NCI-H446 treated with DMSO at 0.1 percent for 48 hours (cell line): ENCODE measurements around the gene NF1.

ENCODE experiments used
- DNase-seq: peaks from one replicate; lab custom pipeline; 2025; lab: John Stamatoyannopoulos, UW

NF1 gene

DNA sequence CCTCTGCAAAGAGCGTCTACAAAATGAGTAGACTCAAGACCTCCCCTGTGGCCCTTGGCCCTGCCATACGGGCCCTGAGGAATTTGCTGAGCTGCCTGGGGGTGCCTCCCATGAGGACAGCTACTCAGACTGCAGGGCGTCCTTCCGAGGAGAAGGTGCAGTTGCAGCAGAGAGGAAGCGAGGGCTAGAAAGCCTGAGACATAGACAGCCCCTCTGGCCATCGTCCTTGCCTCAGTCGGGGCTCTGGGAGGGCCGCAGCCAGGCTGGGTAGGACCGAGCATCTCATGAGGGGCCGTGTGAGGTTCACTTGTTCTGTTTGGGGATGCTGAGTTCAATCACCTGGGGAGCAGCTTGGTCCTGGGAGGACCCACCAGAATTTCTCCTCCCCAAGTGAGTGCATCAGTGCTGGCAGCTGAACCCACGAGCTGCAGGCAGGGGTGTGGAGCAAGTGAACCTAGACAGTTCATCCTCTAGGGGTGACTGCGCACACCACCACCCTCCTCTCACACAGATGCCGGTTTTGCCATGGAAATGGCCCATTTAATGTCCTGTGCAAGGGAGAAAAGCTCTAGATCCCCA is 317.0 kb downstream of the NF1 start:
- no peak for DNase-seq

DNA sequence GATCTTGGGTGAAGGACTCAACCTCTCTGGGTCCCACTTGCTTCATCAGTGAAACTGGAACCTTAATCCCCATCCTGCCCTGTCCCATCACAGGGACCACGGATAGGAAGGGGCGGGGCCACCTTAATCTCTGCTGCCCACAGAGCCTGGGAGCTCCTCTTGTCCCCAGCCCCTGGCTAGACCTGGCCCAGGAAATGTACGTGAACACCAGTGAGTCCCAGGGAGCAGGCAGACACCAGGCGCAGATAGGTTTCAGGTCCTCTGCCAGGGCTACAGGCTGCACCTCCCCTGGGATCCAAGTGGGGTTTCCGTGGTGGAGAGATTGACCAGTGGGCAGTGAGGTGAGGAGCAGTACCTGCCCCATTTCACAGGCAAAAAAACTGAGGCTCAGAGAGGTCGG is 317.7 kb downstream of the NF1 start:
- no peak for DNase-seq

DNA sequence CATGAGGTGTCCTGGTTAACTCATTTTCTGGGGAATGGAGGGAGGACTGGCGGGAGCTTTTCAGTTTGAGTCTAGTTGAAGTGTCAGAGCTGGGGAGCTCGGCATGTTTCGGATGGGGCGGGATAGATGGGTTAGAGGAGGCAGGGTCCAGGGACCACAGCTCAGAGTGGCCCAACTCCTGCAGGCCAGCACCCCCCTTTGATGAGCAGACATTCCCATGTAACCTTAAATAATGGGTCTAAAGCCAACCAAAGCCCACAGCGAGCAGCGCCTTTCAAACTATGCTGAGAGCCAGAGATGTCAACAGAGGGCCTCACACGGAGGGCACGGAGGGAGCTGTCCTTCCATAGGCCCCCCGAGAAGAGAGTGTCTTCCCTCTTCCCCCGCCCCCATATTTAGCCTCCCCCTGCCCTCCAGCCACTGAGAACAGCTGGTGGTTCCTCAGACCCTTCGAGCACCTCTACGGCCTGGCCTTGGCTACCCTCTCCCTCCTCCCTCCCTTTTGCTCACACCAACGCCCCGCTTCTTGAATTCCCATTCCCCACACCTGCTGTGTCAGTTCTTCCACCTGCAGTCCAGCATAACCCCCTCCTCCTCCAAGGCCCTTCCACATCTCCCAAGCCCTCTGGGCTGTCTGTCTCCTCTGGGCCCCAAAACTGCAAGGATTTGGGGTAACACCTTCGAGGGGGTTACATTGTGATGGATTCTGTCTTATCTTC is 318.5 kb downstream of the NF1 start:
- no peak for DNase-seq

DNA sequence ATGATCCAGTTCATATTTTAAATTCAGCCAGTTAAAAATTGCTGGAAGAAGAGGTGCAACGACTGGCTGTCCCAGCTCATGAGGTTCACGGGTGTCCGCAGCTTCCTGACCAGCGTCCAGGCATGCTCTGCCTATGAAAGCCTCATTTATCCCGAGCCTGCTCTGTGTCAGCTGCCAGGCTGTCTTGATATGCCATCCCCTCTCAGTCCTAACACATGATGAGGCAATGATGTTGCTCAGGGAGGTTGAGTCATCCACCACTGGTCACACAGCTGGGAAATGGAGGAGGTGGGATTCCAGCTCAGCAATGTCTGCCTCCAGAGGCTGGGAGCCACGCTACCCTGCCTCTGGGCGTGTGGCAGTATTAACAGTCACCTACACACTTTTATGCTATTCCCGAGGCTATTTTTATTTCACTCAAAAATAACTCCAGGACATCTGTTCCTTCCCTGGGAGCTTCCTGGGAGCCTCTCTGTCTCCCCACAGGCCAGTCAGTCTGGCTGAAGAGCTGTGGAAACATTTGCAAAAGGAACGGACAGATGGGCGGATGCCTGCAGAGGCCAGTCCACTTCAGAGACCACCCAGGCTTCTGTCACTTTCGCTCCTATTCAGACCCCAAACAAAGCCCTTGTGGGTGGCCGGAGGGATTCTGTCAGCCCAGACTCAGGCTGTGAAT is 319.2 kb downstream of the NF1 start:
- DNase-seq = no peak

DNA sequence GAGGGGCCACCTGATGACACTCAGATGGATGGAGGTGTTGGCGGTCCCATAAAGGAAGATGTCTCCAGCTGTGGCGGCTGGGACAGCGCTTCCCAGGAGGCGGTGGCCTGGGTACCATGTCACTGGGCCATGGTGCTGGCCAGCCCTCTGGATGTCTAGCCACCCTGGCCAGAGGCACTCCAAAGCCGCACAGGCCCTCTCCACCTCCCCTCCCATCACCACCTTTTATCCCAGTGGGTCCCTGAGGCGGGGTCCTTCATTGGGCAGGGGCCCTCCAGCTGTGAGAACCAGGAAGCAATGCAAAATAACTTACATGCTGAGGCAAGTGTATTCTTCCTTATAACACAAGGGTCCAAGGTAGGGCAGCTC is 319.8 kb downstream of the NF1 start:
- no peak for DNase-seq

DNA sequence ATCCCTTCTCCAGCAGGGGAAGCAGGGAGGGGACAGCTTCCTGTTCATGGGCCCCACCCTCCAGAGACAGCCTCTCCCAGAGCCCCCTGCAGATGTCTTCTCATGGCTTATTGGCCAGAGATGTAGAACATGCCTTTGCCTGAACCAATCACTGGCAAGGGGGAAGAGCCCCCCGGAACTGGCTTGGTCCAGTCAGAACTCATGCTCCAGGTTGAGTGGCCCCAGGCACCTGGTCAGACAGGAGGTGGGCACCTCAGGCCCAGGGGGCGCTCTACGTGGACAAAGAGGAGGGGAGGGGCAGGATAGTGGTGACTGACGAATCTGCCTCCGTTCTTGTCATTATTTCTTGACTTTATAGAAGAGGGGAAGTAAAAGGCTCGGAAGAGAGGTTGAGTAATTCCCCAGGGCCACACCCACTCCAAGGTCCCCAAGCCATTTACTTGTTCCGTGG is 320.3 kb downstream of the NF1 start:
- DNase-seq = no peak

DNA sequence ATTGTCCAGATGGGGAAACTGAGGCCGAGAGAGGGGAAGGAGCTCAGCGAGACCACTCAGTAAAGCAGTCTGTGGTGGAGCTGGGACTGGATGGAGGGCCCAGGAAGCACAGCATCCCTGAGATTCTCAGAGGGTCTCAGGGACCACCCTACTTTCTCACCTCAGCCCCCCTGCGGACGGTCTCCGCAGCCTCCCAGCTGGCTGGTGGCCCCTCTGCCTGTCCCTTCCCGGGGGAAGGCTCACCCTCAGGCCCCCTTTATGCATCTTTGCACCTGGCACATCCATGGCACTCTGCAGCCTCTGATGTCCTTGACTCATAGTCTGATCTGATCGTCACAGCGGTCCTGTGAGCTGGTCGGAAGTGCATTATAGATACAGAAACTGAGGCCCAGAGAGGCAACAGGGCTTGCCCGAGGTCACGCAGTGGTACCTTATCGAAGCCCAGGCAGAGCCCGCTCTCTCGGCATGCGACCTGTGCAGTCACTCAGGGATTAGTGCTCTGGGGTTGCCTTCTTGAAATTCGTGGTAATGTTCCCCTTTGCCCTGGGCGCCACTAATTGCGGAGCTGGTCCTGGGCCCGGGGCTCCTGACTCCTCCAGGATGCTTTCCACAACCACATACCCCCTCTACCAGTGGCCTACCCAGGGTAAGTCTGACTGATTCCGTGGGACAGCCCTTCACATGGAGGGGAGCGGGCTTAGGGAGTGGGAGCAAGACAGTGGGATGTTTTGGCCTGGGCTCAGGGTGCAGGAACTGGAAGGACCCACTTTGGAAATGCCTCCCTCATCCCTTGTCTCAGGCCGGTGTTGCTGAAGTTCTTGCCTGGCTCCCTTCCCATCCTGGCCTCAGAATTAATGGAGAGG is 321.1 kb downstream of the NF1 start:
- DNase-seq = no peak

DNA sequence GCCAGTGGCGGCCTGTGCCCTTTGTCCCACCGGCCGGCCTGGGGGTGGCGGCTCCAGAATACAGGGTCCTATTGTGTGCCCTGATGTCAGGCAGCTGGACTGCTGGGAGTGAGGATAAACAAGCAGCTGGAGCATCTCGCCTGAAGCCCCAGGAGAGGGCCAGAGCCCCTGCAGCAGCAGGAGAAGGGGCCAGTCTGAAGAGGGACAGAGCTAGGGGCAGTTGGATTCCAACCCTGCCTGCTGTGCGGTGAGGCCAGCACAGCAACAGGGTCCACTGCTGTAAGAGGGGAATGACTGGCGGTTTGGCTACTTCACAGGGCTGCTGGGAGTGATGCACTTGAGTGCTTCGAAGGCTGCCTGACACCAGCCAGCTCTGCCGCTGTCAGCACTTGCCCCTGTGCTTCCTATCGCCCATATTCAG is 321.7 kb downstream of the NF1 start:
- no peak for DNase-seq

DNA sequence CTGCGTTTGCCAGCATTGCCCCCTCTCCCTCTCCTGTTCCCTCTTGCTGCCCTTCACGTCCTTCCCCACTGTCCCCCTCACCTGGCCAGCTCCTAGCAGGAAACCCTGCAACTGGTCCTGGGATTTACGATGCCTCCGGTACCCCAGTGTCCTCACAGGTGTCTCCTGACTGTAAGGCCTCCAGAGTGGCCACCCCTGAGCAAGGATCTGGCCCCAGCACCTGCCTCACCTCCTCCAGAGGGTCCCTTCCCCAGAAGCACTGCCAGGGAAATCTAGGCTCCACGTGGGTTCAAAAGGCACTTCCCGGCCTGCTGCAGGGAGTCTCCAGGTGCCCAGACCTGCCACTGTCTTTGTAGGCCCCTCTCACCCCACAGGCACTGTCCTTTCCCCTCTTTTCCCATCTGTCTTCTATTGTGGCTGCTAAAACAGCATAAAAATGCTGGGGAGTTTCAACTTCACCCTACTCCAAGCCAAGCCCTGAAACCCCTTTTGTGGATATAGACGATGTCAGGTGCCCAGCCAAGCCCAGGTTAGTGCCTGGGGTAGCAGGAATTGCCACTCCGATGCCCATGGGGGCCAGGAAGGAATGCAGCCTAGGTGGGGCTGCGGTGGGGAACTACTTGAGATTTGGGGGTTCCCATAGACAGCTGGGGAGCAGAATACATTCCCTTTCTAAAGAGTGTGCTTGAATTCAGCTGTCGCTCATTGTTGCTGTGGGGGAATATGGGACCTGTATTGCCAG is 322.4 kb downstream of the NF1 start:
- DNase-seq = no peak

DNA sequence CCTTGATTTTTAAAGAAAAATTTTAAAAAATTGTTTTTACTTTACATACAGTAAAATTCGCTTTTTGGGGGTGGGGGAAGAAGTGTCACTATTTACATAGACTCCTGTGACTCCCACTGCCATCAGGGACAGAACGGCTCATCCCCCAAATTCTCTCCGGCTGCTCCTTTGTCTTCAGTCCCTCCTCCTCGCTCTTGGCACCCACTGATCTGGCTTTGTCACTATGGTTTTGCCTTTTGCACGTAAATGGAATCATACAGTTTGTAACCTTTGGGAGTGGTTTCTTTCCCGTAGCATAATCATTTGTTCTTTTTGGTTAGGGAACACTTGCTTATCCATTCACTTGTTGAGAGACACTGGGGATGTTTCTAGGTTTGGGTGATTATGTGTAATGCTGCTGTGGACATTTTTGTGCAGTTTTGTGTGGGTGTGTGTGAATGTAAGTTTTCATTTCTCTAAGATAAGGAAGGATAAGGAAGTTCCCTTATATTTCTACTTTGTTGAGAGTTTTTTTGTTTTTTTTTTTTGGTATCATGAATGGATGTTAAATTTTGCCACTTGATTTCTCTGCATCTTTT is 324.1 kb downstream of the NF1 start:
- no peak for DNase-seq

DNA sequence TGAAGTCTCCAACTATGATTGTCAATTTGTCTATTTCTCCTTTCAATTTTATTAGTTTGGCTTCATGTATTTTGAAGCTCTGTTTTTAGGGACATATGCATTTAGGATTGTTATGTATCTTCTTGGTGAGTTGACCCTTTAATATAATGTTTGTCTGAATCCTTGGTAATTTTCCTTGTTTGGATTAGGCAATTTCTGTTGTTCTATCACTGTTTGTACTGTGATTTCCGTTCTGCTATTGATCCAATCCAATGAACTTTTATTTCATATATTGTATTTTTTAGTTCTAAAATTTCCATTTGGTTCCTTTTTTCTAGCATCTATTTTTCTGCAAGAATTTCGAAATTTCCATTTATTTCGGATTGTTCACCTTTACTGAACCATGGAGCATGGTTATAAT is 327.7 kb downstream of the NF1 start:
- no peak for DNase-seq

DNA sequence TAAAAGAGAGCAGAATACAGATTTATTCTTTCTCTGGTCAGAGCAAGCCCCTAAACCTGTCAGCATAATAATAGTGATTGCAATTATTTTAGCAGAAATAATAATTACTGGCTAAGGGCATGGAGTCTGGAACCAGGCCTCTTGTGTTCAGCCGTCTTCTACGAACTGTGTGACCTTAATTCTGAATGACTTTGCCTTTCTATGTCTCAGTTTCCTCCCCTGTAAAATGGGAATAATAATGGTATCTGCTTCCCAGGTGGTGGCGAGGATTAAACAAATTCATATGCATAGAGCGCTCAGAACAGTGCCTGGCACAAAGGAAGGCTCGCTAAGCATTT is 330.1 kb downstream of the NF1 start:
- DNase-seq = no peak

DNA sequence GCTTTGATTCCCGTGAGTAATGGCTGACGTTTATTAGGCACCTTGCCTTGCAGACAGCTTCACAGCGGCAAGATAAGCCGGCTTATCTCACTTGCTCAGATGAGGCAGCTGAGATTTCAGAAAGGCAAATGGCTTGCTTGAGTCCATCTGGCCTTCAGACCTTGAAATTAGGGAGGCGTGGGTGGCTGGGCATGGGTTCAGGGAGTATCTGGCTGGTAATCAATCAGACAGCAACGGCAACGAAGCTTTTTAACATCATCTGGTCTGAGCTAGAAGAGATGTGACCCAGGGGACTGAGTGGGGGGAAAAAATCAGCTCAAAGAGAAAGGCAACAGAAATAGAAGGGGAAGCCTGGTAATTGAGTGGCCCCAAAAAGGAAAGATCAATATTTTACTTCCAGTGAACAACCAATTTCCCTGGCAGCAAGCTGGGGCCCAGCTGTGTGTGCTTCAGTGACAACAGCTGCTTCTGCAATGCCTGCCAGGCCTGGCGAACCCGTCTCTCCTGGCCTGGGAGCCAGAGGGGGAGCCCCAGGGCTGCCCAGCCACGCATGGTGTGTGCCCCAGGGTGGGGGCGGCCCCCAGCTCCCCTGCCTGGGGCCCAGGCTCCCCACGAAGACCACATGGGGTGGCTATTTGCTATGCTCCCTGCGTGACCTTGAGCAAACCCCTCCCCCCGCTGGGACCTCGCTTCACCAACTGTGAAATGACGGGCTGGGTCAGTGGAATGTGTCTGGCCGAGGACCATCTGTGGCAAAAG is 330.7 kb downstream of the NF1 start:
- no peak for DNase-seq
